Panc1 (cell line): Measurements from ENCODE around the gene OVCH1. TPM values are rescaled to one million over a fixed set of nuclear protein-coding genes. Genes with fewer than 3 reads are reported as not detected.

Experiments used
- ATAC-seq: fragments of 200-7000 bp; cut with Tn5 transposase; 2 replicates; pipeline ENCODE4 v1.9.1; 2020; ENCODE audit warnings: mild to moderate bottlenecking, moderate library complexity
- BruUV-seq: library from RNA; stranded (reverse); fragments of 400-500 nt; replicated peaks from 2 replicates; lab custom pipeline; 2021; lab: Mats Ljungman, UMichigan
- CTCF ChIA-PET: fragments of 300-600 bp; sonication (Branson Sonifier 250); formaldehyde crosslinking; loops from one replicate; lab custom pipeline; 2022; ENCODE audit warnings: antibody characterized with exemption; lab: Charles Lee
- POLR2A ChIA-PET: fragments of 300-600 bp; sonication (Branson Sonifier 250); formaldehyde crosslinking; loops from one replicate; lab custom pipeline; 2022; ENCODE audit warnings: antibody characterized with exemption; lab: Charles Lee
- DNase-seq: peaks from one replicate; pipeline ENCODE4 v3.0.0-alpha.2; 2010; ENCODE audit warnings: low read depth, low spot score
- H3K27ac ChIP-seq: 2 replicates; pipeline ENCODE4 v1.5.1; 2011; ENCODE audit warnings: mild to moderate bottlenecking, low read length, inconsistent platforms
- H3K27me3 ChIP-seq: fragments of 200-500 bp; sonication (Bioruptor generic); 2 replicates; pipeline ENCODE4 v1.6.0; 2014; ENCODE audit warnings: low read length, inconsistent platforms; ENCODE audit not compliant: control insufficient read depth, insufficient read depth
- H3K36me3 ChIP-seq: fragments of 200-500 bp; sonication (Bioruptor generic); 2 replicates; pipeline ENCODE4 v1.5.1; 2014; ENCODE audit warnings: inconsistent platforms, mild to moderate bottlenecking, low read length, moderate library complexity; ENCODE audit not compliant: control insufficient read depth, insufficient read depth
- H3K4me1 ChIP-seq: 2 replicates; pipeline ENCODE4 v1.5.1; 2011; ENCODE audit warnings: inconsistent platforms, mild to moderate bottlenecking, low read length, moderate library complexity; ENCODE audit not compliant: control insufficient read depth, insufficient read depth
- H3K4me3 ChIP-seq, 2 experiments: 2 replicates each; pipeline ENCODE4 v1.5.1; 2011 to 2012; ENCODE audit warnings: low read depth in 2 of 2, low read length in 2 of 2, mild to moderate bottlenecking in 2 of 2, inconsistent platforms in 1 of 2, moderate library complexity in 1 of 2
- H3K9me3 ChIP-seq: fragments of 200-500 bp; sonication (Bioruptor generic); 2 replicates; pipeline ENCODE4 v1.5.1; 2014; ENCODE audit warnings: low read depth, mild to moderate bottlenecking, inconsistent platforms, low read length, moderate library complexity; ENCODE audit not compliant: control insufficient read depth, insufficient read depth
- CTCF ChIP-seq: fragments of 450-650 bp; IDR thresholded peaks from 2 replicates; pipeline ENCODE4 v1.5.1; 2017; ENCODE audit warnings: mild to moderate bottlenecking
- POLR2AphosphoS5 ChIP-seq: IDR thresholded peaks from 2 replicates; pipeline ENCODE4 v1.6.1; 2012; ENCODE audit warnings: mild to moderate bottlenecking, low read depth, low read length, moderate library complexity
- REST ChIP-seq, 2 experiments: IDR thresholded peaks; 2 replicates each; pipeline ENCODE4 v1.6.1; 2011 to 2012; ENCODE audit warnings: low read depth in 2 of 2, control low read depth in 1 of 2, low read length in 1 of 2, mild to moderate bottlenecking in 1 of 2, moderate library complexity in 1 of 2; ENCODE audit not compliant: insufficient read depth in 1 of 2
- SIN3A ChIP-seq: IDR thresholded peaks from 2 replicates; pipeline ENCODE4 v1.6.1; 2012; ENCODE audit warnings: low read depth, mild to moderate bottlenecking, low read length, moderate library complexity, borderline replicate concordance; ENCODE audit not compliant: insufficient read depth
- TCF7L2 ChIP-seq: IDR thresholded peaks from 2 replicates; pipeline ENCODE4 v1.6.1; 2011; ENCODE audit warnings: mild to moderate bottlenecking, low read depth, low read length, inconsistent platforms
- in situ Hi-C: cut with HindIII; loops from 2 replicates; pipeline ENCODE4 v1.10.0; 2016; ENCODE audit warnings: low sequenced_read_pairs, low pct_unique_long_range_greater_than_20kb
- intact Hi-C: fragments of 100-400 bp; cut with micrococcal nuclease; formaldehyde crosslinking; loops from one replicate; pipeline ENCODE4 v1.10.0; 2022; ENCODE audit not compliant: unreplicated experiment
- total RNA-seq: library from RNA; stranded (reverse); gene quantifications from one replicate; pipeline ENCODE4 v1.2.1, GENCODE V29; 2021; ENCODE audit not compliant: unreplicated experiment

OVCH1 gene
- total RNA-seq, 1 experiment from 2014 or later, result not detected

- intact Hi-C loops, result no loop called here
- TF ChIP-seq POLR2AphosphoS5, result no peak
- TF ChIP-seq REST (IDR thresholded peaks at IDR 0.05; ENCODE audit: insufficient read depth in 1 of 2, low read depth in 2 of 2, low read length in 1 of 2), result no peak
- POLR2A ChIA-PET, result no interaction called here
- Histone ChIP-seq H3K36me3 (no peaks in the 10 kb centered on the region), H3K4me1 (no peaks in the 10 kb centered on the region), H3K9me3 (no peaks in the 10 kb centered on the region), H3K27me3 (peaks cover 2% of the 10 kb centered on the region; the same call in 1 of the 2 replicates), H3K4me3 (no peak overlapping the region), H3K27ac (no peak overlapping the region)
- CTCF ChIA-PET, result no interaction called here
- ATAC-seq (no peak), DNase-seq (no peak)
- BruUV-seq, result no TSS peak
- in situ Hi-C loops, result no loop called here
These were observed 1.7 kb upstream of the OVCH1 start for GRCh38 chr12:29499235-29499634.

DNA sequence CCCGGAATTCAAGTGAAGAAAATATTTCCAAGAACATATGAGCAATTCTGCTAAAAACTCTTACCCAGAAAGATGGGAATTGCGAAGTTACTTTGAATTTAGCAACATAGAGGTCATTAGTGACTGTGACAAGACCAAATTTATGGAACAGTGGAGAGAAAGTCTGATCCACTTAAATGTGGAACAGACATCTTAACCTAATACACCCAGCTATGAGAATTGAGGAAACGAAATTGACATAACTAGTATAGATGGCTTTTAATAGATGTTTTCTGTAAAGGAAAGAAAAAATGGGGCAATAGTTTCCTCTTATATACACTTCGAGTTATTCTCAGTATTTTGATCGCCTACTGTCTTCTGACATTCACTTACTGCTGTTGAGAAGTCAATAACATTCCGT is 4.6 kb downstream of the OVCH1 start:
- POLR2A ChIA-PET, result no interaction called here
- Histone ChIP-seq H3K27me3 (no peaks in the 10 kb centered on the region), H3K4me3 (no peak overlapping the region), H3K9me3 (no peaks in the 10 kb centered on the region), H3K36me3 (no peaks in the 10 kb centered on the region), H3K4me1 (no peaks in the 10 kb centered on the region), H3K27ac (no peak overlapping the region)
- no peak for ATAC-seq
- no TSS peak for BruUV-seq
- CTCF ChIA-PET, result no interaction called here
- intact Hi-C loops (no loop called here), in situ Hi-C loops (no loop called here)
- DNase-seq, result no peak
- TF ChIP-seq CTCF (no peak), POLR2AphosphoS5 (no peak), REST (IDR thresholded peaks at IDR 0.05; ENCODE audit: insufficient read depth in 1 of 2, low read depth in 2 of 2, low read length in 1 of 2) (no peak), TCF7L2 (no peak), SIN3A (no peak)
